G401.6 (cell line): Measurements from ENCODE around the gene TBC1D3B.
"Not testable (repeated sequence)": the region's sequence is repeated elsewhere in the genome, so short reads cannot be mapped to it uniquely, and the experiment has no call there.

Experiments used
- FAIRE-seq: peaks from 2 replicates; lab custom pipeline; 2012; peaks lifted over from hg19 to GRCh38; lab: Jason Lieb, UNC

TBC1D3B gene

DNA sequence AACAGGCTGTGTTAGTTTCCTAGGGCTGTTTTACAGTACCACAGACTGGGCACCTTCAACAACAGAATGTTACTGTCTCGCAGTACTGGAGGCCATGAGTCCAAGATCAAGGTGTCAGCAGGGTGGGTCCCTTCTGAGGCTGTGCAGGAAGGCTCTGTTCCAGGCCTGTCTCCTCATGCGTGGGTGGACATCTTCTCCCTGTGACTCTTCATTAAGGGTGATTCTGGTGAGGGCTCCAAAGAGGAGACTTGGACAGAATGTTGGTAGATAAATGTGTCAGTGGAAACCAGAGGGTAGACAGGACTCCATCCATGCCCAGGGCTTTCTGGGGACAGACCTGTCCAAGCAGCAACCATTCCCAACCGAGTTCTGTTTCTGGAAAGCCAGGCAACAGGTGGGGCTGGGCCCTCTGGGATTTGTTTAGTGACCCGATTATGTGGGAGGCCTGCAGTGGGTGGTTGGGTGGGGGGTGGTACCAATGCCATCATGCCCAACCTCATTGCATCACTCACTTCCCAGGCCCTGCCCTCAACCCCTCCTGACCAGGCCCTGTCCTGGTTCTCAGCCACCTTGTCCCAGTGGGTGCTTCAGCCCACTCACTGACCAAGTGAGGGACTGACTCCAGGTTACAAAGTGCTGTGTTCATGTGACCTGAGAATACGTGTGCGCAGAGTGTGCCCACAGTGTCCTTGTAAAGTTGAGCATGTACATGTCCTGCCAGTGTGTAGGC lies 5.2 kb upstream of the TBC1D3B start:
- not testable (repeated sequence) for FAIRE-seq

DNA sequence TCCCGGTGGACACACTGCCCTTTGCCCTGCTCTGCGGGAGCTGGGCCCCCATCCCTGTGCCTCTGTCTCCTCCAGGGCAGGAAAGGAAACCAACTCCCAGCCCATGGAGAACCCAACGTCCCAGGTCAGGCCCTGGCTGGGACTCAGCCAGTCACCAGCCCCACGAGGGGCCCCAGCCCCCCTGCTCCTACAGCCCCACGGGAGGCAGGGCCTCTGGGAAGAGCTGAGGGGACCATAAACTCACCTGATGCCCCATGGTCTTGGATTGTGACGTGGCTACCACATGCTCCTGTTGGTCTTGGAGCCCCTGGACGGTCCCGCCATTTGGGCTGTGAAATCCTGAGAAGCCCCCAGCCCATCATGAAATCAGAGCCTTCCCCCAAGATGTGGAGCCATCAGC lies 7.6 kb downstream of the TBC1D3B start:
- FAIRE-seq, result not testable (repeated sequence)

- FAIRE-seq, result no peak
Measured at GRCh38 chr17:36153895-36154610, 22.4 kb downstream of the TBC1D3B start.

- no peak for FAIRE-seq
Measured at GRCh38 chr17:36152639-36153120, 23.8 kb downstream of the TBC1D3B start.

GRCh38 chr17:36151891-36152638 lies 24.4 kb downstream of the TBC1D3B start:
- FAIRE-seq, result no peak

DNA sequence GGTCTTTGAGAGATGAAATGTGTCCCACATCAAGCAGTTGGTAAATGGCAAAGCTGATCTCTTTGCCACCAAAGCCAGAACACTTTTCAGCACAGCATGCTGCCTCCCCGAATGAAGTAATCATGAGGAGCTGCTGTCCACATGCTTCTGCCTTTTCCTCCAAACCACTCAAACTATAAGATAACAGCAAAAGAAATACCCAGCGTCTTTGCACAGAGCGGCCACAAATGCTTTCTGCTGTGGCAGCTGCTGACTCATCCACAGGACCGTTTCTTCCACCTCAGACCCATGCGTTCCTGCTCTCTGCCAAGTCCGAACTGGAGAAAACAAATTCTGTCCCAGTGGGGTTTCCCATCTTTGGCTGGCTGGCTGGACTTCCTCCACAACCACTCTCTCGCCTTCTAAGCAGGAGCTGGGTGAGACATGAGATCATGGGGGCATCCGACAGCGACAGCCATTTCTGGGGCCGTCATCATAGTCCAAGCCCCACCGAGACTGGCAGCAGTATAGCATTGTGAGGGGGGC lies 27.1 kb downstream of the TBC1D3B start:
- no peak for FAIRE-seq

DNA sequence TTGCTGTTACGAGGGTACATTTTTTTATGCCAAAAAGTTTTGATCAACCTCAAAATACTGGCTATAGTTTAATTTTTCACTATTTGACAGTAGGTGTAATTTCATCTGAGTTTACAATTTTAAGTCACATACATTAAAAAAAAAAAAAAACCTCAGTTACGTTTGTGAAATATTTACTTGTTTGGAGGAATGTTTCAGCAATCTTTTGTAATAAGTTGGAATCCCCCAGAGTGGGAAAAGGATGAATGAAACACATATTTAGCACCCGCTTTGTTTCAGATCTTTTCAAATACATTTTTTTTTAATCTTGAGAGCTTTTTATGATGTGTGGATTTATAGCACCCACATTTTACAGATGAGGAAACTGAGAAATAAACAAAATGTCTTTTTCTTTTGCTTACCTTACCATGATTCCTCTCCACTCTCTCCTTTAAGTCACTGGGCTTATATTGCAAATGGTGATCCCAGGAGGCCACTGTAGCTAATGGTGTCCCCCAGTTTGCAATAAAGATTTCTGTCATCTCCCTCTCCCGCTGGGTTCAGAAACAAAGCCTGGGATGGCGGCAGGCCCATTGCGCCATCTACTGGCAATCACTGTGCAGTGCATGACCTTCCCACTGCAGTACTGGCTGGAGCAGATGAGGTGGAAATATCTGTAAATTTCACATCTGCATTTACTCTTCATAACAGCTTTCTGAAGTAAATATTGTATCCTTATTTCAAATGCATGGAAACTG lies 27.7 kb downstream of the TBC1D3B start:
- FAIRE-seq, result no peak

- no peak for FAIRE-seq
Measured at GRCh38 chr17:36147601-36148000, 28.8 kb downstream of the TBC1D3B start.

DNA sequence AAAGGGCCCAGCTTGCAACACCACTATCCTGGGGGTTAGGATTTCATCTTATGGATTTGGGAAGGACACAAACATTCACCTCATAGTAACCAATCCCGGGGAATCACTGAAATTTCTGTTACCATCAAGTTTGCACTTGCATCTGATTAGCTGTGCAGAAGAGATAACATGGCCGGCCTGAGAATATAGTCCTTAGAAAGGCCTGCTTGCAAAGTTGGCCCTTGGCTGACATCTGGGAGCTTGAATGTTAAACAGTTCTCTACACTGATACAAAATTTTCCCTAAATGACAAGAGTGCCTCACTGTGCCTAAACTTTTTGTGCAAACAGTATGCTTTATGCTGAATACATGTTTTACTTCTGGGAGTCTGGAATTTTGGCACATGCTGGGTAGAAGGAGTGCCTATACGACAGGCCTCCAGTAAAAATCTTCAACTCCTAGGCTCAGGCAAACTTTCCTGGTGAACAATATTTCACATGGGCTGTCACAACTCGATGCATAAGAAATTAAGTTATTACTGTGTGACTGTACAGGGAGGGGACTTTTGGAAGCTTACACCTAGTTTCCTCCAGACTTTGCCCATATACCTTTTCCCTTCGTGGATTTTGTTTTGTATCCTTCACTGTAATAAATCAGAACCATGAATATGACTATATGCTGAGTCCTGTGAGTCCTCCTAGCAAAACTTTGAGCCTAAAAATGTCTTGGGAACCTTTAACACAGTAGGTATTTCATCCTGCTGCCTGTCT lies 31.3 kb downstream of the TBC1D3B start:
- FAIRE-seq, result no peak

GRCh38 chr17:36144014-36144413 lies 32.4 kb downstream of the TBC1D3B start:
- FAIRE-seq, result no peak

- FAIRE-seq, result no peak
Measured at GRCh38 chr17:36142806-36143205, 33.6 kb downstream of the TBC1D3B start.

DNA sequence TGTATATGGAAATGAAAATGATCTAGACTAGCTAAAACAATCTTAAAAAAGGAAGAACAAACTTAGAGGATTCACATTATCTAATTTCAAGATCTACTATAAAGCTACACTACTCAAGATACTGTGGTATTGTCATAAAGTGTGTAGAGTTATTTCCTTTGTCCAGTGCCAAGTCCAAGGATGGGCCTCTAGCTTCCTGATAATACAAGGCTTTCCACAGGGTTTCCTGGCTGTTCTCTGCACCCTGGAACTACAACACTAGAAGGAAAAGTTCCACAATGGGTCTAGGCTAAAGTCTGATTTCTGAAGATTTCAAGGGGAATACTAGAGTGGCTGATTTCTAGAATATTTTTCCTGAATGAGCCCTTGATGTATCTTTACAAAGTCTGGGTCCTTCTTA lies 34.2 kb downstream of the TBC1D3B start:
- no peak for FAIRE-seq

GRCh38 chr17:36136439-36136838 lies 40.0 kb downstream of the TBC1D3B start:
- no peak for FAIRE-seq

GRCh38 chr17:36136036-36136435 lies 40.4 kb downstream of the TBC1D3B start:
- no peak for FAIRE-seq

DNA sequence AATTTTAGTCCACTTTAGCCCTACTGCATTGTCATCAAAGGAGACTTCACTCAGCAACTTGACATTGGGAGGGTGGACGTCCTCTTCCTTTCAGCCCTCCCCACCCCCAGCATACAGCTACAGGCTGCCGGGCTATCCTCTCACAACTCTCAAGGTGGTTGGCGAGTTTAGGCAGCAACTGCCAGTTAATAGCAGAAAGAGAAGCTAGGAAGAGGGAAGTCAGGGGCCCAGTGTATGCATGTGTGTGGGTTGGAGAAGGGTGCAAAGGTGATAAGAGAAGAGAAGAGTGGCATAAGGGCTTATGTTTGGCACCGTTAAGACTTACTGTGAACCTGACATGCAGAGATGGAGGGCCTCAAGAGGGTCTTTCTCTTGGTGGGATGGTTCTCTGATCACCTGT lies 41.0 kb downstream of the TBC1D3B start:
- FAIRE-seq, result no peak

DNA sequence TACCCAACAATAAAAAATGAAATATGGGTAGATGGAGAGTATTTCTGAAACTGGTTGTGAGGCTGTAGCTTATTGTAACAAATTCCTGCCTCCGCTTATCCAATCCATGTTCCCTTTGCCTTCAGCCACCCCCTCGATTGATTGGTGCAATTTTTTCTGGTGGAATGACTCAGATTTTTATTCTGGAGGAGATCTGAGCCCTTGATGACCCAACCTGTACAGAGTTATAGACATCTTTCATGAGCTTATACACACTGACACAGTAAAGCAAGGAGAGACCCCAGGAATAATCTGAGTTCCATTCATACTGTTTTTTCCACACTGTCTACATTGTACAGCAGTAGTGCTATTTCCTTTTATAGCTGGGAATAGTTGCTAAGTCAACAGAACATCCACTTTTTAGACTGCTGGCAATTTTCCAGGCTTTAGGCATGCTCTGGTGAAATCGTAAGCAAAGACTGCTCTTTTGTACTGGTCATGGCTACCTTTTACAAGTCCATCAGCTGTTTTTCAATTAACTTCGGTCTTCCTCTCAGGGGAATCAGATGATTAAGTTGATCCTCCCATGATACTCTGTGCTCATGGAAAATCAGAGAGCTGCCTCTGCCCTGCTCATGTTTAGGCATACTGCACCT lies 42.7 kb downstream of the TBC1D3B start:
- no peak for FAIRE-seq

DNA sequence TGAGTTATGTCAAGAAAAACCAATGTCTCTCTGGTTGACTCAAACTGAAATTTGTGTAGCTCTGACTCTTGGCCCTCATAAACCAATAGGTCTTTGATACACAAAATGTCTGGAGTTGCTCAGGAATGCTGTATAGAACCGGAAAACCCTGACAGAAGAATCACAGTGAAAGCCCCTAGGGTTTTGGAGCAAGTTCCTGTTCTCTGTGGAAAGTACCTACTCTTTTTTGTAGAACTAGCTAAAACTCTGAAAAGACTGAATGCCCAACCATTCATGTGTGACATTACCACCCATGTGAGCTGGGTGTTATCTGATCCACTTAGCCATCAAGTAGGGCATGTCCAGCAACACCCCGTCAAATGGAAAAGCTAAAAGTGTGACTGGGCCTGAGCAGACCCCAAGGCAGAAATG lies 44.0 kb downstream of the TBC1D3B start:
- FAIRE-seq, result no peak

- FAIRE-seq, result no peak
Measured at GRCh38 chr17:36131931-36132330, 44.5 kb downstream of the TBC1D3B start.

- FAIRE-seq, result no peak
Measured at GRCh38 chr17:36131421-36131820, 45.0 kb downstream of the TBC1D3B start.

- no peak for FAIRE-seq
Measured at GRCh38 chr17:36130346-36130745, 46.1 kb downstream of the TBC1D3B start.

DNA sequence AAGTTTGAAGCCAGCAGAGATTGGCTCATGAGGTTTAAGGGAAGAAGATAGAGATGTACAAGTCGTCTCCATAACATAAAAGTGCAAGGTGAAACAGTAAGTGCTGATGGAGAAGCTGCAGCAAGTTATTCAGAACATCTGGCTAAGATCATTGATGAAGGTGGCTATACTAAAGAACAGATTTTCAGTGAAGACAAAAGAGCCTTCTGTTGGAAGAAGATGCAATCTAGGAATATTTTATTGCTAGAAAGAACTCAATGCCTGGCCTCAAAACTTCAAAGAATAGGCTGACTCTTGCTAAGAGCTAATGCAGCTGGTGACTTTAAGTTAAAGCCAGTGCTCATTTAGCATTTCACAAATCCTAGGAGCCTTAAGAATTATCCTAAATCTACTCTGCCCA lies 46.8 kb downstream of the TBC1D3B start:
- no peak for FAIRE-seq
